H1 (cell line): ENCODE measurements around the gene THRB. TPM values are rescaled to one million over a fixed set of nuclear protein-coding genes. Genes with fewer than 3 reads are reported as not detected.

Experiments used
- CTCF ChIA-PET: fragments of 300-600 bp; sonication (Branson Sonifier 250); formaldehyde crosslinking; loops from one replicate; lab custom pipeline; 2021; ENCODE audit not compliant: partially characterized antibody; lab: Charles Lee
- POLR2A ChIA-PET: fragments of 300-600 bp; sonication (Branson Sonifier 250); formaldehyde crosslinking; loops from one replicate; lab custom pipeline; 2021; ENCODE audit warnings: inconsistent platforms; ENCODE audit not compliant: partially characterized antibody; lab: Charles Lee
- DNase-seq, 2 experiments: peaks; one replicate each; pipeline versions ENCODE4 v3.0.0 to v3.0.0-alpha.2; 2010 to 2022; ENCODE audit warnings: low spot score in 2 of 2, low read depth in 1 of 2, mixed read lengths in 1 of 2
- FAIRE-seq: peaks from 2 replicates; lab custom pipeline; 2011; peaks lifted over from hg19 to GRCh38; lab: Jason Lieb, UNC
- H2AFZ ChIP-seq: 2 replicates; pipeline ENCODE4 v1.8.1; 2012; ENCODE audit warnings: low read length, inconsistent platforms
- H2AK5ac ChIP-seq: 2 replicates; pipeline ENCODE4 v1.6.1; 2013; ENCODE audit warnings: low read depth, low read length
- H2BK120ac ChIP-seq: replicated peaks from 2 replicates; pipeline ENCODE3; 2013; ENCODE audit warnings: low read depth, low read length, inconsistent platforms
- H2BK12ac ChIP-seq: 2 replicates; pipeline ENCODE4 v1.6.1; 2013; ENCODE audit warnings: low read depth, low read length
- H2BK15ac ChIP-seq: 2 replicates; pipeline ENCODE4 v1.6.1; 2013; ENCODE audit warnings: low read length
- H2BK20ac ChIP-seq: 2 replicates; pipeline ENCODE4 v1.6.1; 2013; ENCODE audit warnings: low read length
- H2BK5ac ChIP-seq: 2 replicates; pipeline ENCODE4 v1.6.1; 2013; ENCODE audit warnings: low read depth, low read length
- H3K14ac ChIP-seq: 2 replicates; pipeline ENCODE4 v1.6.1; 2013; ENCODE audit warnings: inconsistent platforms; ENCODE audit not compliant: insufficient read length
- H3K18ac ChIP-seq: 2 replicates; pipeline ENCODE4 v1.6.1; 2013; ENCODE audit warnings: low read length; ENCODE audit errors: extremely low read depth
- H3K23ac ChIP-seq: 2 replicates; pipeline ENCODE4 v1.6.1; 2013; ENCODE audit warnings: inconsistent platforms; ENCODE audit not compliant: insufficient read length
- H3K23me2 ChIP-seq: 2 replicates; pipeline ENCODE4 v1.6.1; 2013; ENCODE audit warnings: low read depth, low read length
- H3K27ac ChIP-seq: 2 replicates; pipeline ENCODE4 v1.6.1; 2011; ENCODE audit warnings: low read depth, low read length, inconsistent platforms
- H3K27me3 ChIP-seq, 4 experiments: replicated peaks in 1 of 4; 1 replicate in 1 of 4; 2 replicates in 3 of 4; pipeline versions ENCODE4 v1.6.1 to v1.8.1; 2011 to 2013; ENCODE audit warnings: low read length in 3 of 4, mild to moderate bottlenecking in 3 of 4, inconsistent platforms in 2 of 4, mixed read lengths in 2 of 4, moderate library complexity in 1 of 4; ENCODE audit not compliant: control insufficient read depth in 3 of 4, insufficient read depth in 3 of 4; ENCODE audit errors: extremely low read depth in 1 of 4
- H3K36me3 ChIP-seq, 4 experiments: 2 replicates each; pipeline versions ENCODE4 v1.6.1 to v1.8.1; 2011 to 2013; ENCODE audit warnings: mild to moderate bottlenecking in 4 of 4, low read length in 3 of 4, moderate library complexity in 2 of 4, control low read depth in 1 of 4, inconsistent platforms in 1 of 4; ENCODE audit not compliant: insufficient read depth in 4 of 4, control insufficient read depth in 2 of 4
- H3K4ac ChIP-seq: replicated peaks from 2 replicates; pipeline ENCODE3; 2013; ENCODE audit warnings: low read length, low read depth, mixed read lengths, inconsistent platforms; ENCODE audit not compliant: insufficient read length
- H3K4me1 ChIP-seq, 4 experiments: replicated peaks in 1 of 4; 1 replicate in 1 of 4; 2 replicates in 3 of 4; pipeline versions ENCODE4 v1.6.1 to v1.8.1; 2011 to 2013; ENCODE audit warnings: low read length in 3 of 4, inconsistent platforms in 2 of 4, mixed read lengths in 1 of 4; ENCODE audit not compliant: insufficient read depth in 4 of 4, control insufficient read depth in 3 of 4
- H3K4me2 ChIP-seq, 2 experiments: 2 replicates each; pipeline versions ENCODE4 v1.6.1 to v1.8.1; 2011 to 2013; ENCODE audit warnings: low read depth in 2 of 2, low read length in 2 of 2, control low read depth in 1 of 2, inconsistent platforms in 1 of 2, mild to moderate bottlenecking in 1 of 2; ENCODE audit not compliant: insufficient read depth in 1 of 2
- H3K4me3 ChIP-seq, 4 experiments: fragments of 200-600, 300-600 bp in 1 of 4; sonication (generic), shearing (Covaris generic), sonication (Bioruptor Twin) in 1 of 4; 2 replicates each; pipeline versions ENCODE4 v1.5.1 to v1.8.1; 2011 to 2016; ENCODE audit warnings: low read length in 4 of 4, low read depth in 3 of 4, control low read depth in 2 of 4, inconsistent platforms in 2 of 4, mild to moderate bottlenecking in 2 of 4, mixed read lengths in 1 of 4, moderate library complexity in 1 of 4; ENCODE audit not compliant: insufficient read depth in 2 of 4; ENCODE audit errors: extremely low read depth in 1 of 4
- H3K56ac ChIP-seq: replicated peaks from 2 replicates; pipeline ENCODE3; 2013; ENCODE audit warnings: low read depth, mild to moderate bottlenecking, mixed read lengths, low read length, inconsistent platforms; ENCODE audit not compliant: insufficient read length
- H3K79me1 ChIP-seq: 2 replicates; pipeline ENCODE4 v1.6.1; 2013; ENCODE audit warnings: low read depth, low read length, control low read depth
- H3K79me2 ChIP-seq, 2 experiments: 2 replicates each; pipeline versions ENCODE4 v1.6.1 to v1.8.1; 2012 to 2013; ENCODE audit warnings: low read length in 2 of 2, mild to moderate bottlenecking in 2 of 2, inconsistent platforms in 1 of 2; ENCODE audit not compliant: insufficient read depth in 2 of 2, control insufficient read depth in 1 of 2
- H3K9ac ChIP-seq, 4 experiments: replicated peaks in 1 of 4; 1 replicate in 1 of 4; 2 replicates in 3 of 4; pipeline versions ENCODE4 v1.6.1 to v1.8.1; 2011 to 2013; ENCODE audit warnings: low read depth in 3 of 4, low read length in 3 of 4, control low read depth in 2 of 4, mild to moderate bottlenecking in 2 of 4, moderate library complexity in 2 of 4, inconsistent platforms in 1 of 4; ENCODE audit errors: extremely low read depth in 1 of 4
- H3K9me3 ChIP-seq, 2 experiments: 2 replicates each; pipeline versions ENCODE4 v1.6.1 to v1.8.1; 2012 to 2013; ENCODE audit warnings: mild to moderate bottlenecking in 2 of 2, moderate library complexity in 2 of 2, control low read depth in 1 of 2, inconsistent platforms in 1 of 2, low read depth in 1 of 2, low read length in 1 of 2, mixed read lengths in 1 of 2; ENCODE audit not compliant: insufficient read depth in 2 of 2
- H4K20me1 ChIP-seq, 2 experiments: replicated peaks in 1 of 2; 2 replicates each; pipeline versions ENCODE3 to v1.8.1; 2011 to 2013; ENCODE audit warnings: inconsistent platforms in 2 of 2, low read length in 2 of 2, mild to moderate bottlenecking in 1 of 2; ENCODE audit not compliant: insufficient read depth in 2 of 2, control insufficient read depth in 1 of 2
- H4K5ac ChIP-seq: 2 replicates; pipeline ENCODE4 v1.6.1; 2013; ENCODE audit warnings: low read length, low read depth, mixed read lengths, inconsistent platforms; ENCODE audit not compliant: insufficient read length
- H4K8ac ChIP-seq: 2 replicates; pipeline ENCODE4 v1.8.0; 2013; ENCODE audit warnings: mild to moderate bottlenecking, moderate library complexity, low read length, inconsistent platforms; ENCODE audit not compliant: insufficient read depth; ENCODE audit errors: extremely low read depth
- H4K91ac ChIP-seq: replicated peaks from 2 replicates; pipeline ENCODE3; 2013; ENCODE audit warnings: low read length, mixed read lengths, inconsistent platforms; ENCODE audit not compliant: insufficient read length
- CTCF ChIP-seq, 3 experiments: IDR thresholded peaks; 1 replicate in 2 of 3; 2 replicates in 1 of 3; pipeline versions ENCODE4 v1.5.1 to v1.6.1; 2011; ENCODE audit warnings: low read length in 3 of 3, mild to moderate bottlenecking in 3 of 3, inconsistent platforms in 2 of 3, low read depth in 1 of 3, moderate library complexity in 1 of 3; ENCODE audit not compliant: insufficient read depth in 1 of 3; ENCODE audit errors: control extremely low read depth in 1 of 3
- EZH2 ChIP-seq: fragments of 200-600 bp; sonication (generic); IDR thresholded peaks from 2 replicates; pipeline ENCODE4 v1.7.1; 2012; ENCODE audit warnings: low read depth, mild to moderate bottlenecking, moderate library complexity, low read length, inconsistent platforms; ENCODE audit not compliant: severe bottlenecking
- GTF2F1 ChIP-seq: IDR thresholded peaks from 2 replicates; pipeline ENCODE4 v1.6.1; 2012; ENCODE audit warnings: low read depth, low read length, improper control_type of control experiment, borderline replicate concordance
- KDM4A ChIP-seq: IDR thresholded peaks from one replicate; pipeline ENCODE4 v1.7.1; 2012; ENCODE audit warnings: low read depth, mild to moderate bottlenecking, moderate library complexity, low read length, inconsistent platforms; ENCODE audit not compliant: severe bottlenecking
- YY1 ChIP-seq: IDR thresholded peaks from 2 replicates; pipeline ENCODE4 v1.6.1; 2011; ENCODE audit warnings: low read depth, mild to moderate bottlenecking, low read length
- WGBS, 2 experiments: shearing (Covaris generic) in 1 of 2; methylation state at CpG; one replicate each; pipeline versions ENCODE4 v1.1.6 to v1.1.7; 2013 to 2015; ENCODE audit warnings: low lambda C conversion rate in 2 of 2, mixed read lengths in 2 of 2, inconsistent platforms in 1 of 2, low coverage in 1 of 2, missing lambda C conversion rate in 1 of 2; ENCODE audit not compliant: insufficient replicate concordance in 2 of 2, insufficient coverage in 1 of 2, insufficient read length in 1 of 2; ENCODE audit errors: extremely low coverage in 1 of 2, missing lambda C conversion rate in 1 of 2; 5-methylcytosine and 5-hydroxymethylcytosine counted together
- polyA plus RNA-seq, 7 experiments: library from polyadenylated mRNA; depleted of rRNA in 3 of 7; stranded (reverse) in 5 of 7; unstranded in 2 of 7; fragments of >200 nt in 5 of 7; fragments of 200-250 nt in 2 of 7; gene quantifications; 1 replicate in 5 of 7; 2 replicates in 1 of 7; 4 replicates in 1 of 7; pipeline versions ENCODE4 v1.2.1 to v1.2.3, GENCODE V29; 2011 to 2013; ENCODE audit warnings: missing spikeins in 2 of 7, mixed read lengths in 2 of 7
- total RNA-seq: library from RNA; stranded (reverse); fragmentation: NEBNext Ultra II Directional; extraction: Animal tissue kit (Norgen Biotek cat#: 25700); gene quantifications from 2 replicates; pipeline ENCODE4 v1.2.1, GENCODE V29; 2021

The THRB gene
- total and polyA plus RNA-seq, 2 of the 8 experiments (the other 6 are each of a cell fraction or from before 2014, with no cell fraction given), result 0.98 to 3.9 TPM

DNA sequence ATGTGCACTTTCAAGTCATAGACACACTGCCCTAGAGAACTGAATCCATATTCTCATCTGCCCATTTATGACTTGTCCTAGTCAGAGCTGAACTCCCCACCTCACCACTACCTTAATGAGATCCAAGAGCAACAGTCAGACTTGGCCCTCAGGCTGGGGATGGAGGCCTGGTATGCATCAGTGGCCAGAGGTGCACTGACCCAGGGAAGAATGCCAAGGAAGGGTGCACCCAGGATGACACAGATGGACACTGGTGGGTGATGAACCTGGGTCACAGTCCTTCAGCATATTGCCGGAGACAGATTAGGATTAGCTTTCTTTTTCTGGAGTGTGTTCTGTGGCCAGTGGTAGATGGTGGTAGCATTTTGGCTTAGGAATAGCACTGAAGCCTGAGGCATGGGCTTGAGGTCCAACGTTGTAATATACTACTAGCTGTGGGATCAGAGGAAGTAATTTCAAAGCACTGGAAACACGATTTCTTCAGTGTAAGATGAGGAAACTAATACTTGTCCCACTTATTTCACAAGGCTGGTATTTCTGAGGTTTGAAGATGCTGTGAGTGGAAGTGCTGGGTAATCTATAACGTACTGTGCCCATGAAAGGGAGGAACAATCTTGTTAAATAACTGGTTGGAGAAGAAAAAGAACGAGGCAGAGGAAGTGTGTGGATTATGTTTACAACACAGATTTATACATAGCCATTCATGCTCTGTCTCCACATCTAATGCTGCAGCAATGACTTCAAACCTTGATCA lies 265.0 kb downstream of the THRB start:
- no peak overlapping the region for H3K18ac ChIP-seq
- no peak overlapping the region for H3K14ac ChIP-seq
- H2BK5ac ChIP-seq, result no peak overlapping the region
- no peaks in the 10 kb centered on the region for H3K9me3 ChIP-seq
- no peak overlapping the region for H2BK15ac ChIP-seq
- no peak for TF ChIP-seq YY1
- no peak for TF ChIP-seq CTCF (IDR thresholded peaks at IDR 0.05; ENCODE audit: control extremely low read depth in 1 of 3, insufficient read depth in 1 of 3, low read depth in 1 of 3, low read length in 3 of 3)
- no peak for TF ChIP-seq KDM4A
- TF ChIP-seq GTF2F1, result no peak
- TF ChIP-seq EZH2, result no peak
- H2AFZ ChIP-seq, result no peak overlapping the region
- H3K4me1 ChIP-seq, result peaks cover 0 to 4% (median 0%) of the 10 kb centered on the region in 4 experiments; a peak in 1 of 7 replicates
- WGBS, 2 experiments, result 78% methylated on average over 5 of the region's 5 CpGs; no CpG with 5 or more reads in 1 of the 2 experiments
- DNase-seq (no peak), FAIRE-seq (no peak)
- no peaks in the 10 kb centered on the region for H4K20me1 ChIP-seq
- ChIA-PET POLR2A (no interaction called here), CTCF (interaction anchor here (0.5 to 6.2 kb wide), 6 partner anchors 8 to 295 kb away, joined by 3 to 27 read pairs (median 4); no protein-coding TSS in a partner anchor)
- H3K27ac ChIP-seq, result no peak overlapping the region
- no peak overlapping the region for H3K4ac ChIP-seq
- H2BK120ac ChIP-seq, result no peak overlapping the region
- no peak overlapping the region for H2AK5ac ChIP-seq
- peak overlapping the region in 1 of 4 experiments; percentile 34; a peak in 1 of 7 replicates for H3K9ac ChIP-seq
- H4K91ac ChIP-seq, result no peak overlapping the region
- no peaks in the 10 kb centered on the region for H3K23me2 ChIP-seq
- H4K8ac ChIP-seq, result no peak overlapping the region
- no peak overlapping the region for H2BK20ac ChIP-seq
- no peak overlapping the region for H4K5ac ChIP-seq
- H3K23ac ChIP-seq, result no peak overlapping the region
- no peak overlapping the region for H2BK12ac ChIP-seq
- no peaks in the 10 kb centered on the region for H3K27me3 ChIP-seq
- H3K79me1 ChIP-seq, result no peaks in the 10 kb centered on the region
- H3K79me2 ChIP-seq, result no peaks in the 10 kb centered on the region
- H3K4me2 ChIP-seq, result no peak overlapping the region
- no peak overlapping the region for H3K4me3 ChIP-seq
- no peak overlapping the region for H3K56ac ChIP-seq
- no peaks in the 10 kb centered on the region for H3K36me3 ChIP-seq
